NCI-H345 treated with DMSO at 0.1 percent for 48 hours (cell line): Measurements from ENCODE around the gene CHRM1.
"Not testable (repeated sequence)": the region's sequence is repeated elsewhere in the genome, so short reads cannot be mapped to it uniquely, and the experiment has no call there.

ENCODE experiments used
- DNase-seq: peaks from one replicate; lab custom pipeline; 2025; ENCODE audit not compliant: unreplicated experiment; lab: John Stamatoyannopoulos, UW

Gene CHRM1, protein sequence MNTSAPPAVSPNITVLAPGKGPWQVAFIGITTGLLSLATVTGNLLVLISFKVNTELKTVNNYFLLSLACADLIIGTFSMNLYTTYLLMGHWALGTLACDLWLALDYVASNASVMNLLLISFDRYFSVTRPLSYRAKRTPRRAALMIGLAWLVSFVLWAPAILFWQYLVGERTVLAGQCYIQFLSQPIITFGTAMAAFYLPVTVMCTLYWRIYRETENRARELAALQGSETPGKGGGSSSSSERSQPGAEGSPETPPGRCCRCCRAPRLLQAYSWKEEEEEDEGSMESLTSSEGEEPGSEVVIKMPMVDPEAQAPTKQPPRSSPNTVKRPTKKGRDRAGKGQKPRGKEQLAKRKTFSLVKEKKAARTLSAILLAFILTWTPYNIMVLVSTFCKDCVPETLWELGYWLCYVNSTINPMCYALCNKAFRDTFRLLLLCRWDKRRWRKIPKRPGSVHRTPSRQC

DNA sequence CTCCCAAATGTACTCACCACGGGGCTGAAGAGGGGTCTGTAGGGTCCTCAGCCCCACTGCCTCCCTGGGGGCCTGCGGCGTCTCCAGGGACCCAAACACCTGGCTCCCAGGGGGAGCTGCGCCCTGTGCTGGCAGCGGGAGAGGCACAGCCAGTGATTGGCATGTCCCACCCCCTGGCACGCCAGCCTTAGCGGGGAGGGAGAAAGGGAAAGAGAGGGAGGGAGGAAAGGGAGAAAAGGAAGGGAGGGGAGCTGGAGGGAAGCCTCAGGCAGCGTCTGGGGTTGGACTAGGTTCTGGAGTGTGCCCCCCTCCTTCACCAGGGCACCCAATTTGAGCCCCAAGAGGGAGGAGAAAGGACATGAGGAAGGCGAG lies at the start of gene CHRM1:
Gene CHRM1 (minus strand): TSS at position 163 of the 372 bp plus-strand sequence. CDS start 10,263 bp downstream, outside the sequence.
- DNase-seq, result no peak

DNA sequence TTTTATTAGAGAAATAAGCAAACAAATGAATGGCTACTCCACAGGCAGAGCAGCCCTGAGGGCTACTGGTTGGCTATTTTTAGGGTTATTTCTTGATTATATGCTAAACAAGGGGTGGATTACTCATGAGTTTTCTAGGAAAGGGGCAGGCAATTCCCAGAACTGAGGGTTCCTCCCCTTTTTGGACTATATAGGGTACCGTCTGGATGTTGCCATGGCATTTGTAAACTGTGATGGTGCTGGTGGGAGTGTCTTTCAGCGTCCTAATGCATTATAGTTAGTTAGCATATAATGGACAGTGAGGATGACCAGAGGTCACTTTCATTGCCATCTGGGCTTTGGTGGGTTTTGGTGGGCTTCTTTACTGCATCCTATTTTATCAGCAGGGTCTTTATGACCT lies 44.4 kb upstream of the CHRM1 start:
- no peak for DNase-seq

DNA sequence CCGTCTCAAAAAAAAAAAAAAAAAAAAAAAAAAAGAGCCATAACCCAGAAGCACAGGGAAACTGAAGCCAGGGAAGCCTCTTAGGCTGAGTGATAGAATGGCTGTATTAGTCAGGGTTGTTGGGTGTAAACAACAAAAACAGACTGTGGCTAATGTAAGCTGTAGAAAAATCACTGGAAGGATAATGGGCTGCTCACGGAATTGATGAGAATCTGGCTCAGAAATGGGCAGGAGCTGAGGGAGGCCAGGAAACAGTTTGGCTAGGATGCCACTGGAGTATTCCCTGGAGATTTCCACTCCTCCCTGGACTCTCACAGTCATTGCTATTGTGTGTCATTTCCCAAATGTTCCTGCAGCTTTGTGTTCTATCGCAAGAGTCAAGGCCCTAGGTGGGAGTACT lies 41.2 kb upstream of the CHRM1 start:
- no peak for DNase-seq

DNA sequence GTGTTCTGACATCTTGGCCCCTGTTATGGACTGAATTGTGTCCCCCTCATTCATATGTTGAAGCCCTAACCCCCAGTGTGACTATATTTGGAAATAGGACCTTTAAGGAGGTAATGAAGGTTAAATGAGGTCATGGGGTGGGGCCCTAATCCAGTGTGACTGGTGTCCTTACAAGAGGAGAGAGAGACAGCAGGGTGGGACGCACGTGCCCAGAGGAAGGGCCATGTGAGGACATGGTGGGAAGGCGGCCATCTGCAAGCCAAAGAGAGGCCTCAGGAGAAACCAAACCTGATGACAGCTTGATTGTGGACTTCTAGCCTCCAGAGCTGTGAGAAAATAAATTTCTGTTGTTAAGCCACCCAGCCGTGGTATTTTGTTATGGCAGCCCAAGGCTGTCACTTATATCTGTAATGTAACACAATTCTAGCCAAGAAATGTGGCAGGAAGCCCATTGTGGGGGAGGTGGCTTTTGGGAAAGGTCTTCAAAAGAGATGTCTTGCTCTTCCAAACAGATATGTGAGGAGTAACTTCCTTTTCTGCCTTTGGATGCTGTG lies 39.9 kb upstream of the CHRM1 start:
- DNase-seq, result no peak

DNA sequence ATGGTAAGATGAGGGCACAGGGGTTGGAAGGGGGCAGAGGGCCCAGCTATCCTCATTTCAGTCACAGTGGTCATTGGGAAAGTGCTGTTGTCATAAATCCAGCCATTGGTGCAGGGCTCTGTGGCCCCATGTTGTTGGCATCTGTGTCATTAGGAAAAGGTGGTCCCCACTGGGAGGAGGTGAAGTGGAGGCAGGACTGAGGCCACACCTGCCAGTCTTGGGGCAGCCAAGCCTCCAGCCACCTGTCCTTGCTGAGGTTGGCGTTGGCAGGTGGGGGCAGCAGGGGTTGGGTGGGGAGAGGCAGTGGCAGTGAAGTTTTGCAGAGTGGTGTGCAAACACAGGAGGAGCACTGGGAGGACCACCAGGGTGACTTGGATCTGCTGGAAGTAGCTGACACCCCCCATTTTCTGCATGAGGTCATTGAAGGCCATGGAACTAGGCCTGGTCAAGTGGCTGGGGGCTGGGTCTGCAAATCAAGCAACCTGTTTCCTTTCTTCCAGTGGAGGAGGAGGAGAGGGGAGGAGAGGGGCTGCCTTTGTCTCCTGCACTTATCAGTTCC lies 38.3 kb upstream of the CHRM1 start:
- DNase-seq, result no peak

DNA sequence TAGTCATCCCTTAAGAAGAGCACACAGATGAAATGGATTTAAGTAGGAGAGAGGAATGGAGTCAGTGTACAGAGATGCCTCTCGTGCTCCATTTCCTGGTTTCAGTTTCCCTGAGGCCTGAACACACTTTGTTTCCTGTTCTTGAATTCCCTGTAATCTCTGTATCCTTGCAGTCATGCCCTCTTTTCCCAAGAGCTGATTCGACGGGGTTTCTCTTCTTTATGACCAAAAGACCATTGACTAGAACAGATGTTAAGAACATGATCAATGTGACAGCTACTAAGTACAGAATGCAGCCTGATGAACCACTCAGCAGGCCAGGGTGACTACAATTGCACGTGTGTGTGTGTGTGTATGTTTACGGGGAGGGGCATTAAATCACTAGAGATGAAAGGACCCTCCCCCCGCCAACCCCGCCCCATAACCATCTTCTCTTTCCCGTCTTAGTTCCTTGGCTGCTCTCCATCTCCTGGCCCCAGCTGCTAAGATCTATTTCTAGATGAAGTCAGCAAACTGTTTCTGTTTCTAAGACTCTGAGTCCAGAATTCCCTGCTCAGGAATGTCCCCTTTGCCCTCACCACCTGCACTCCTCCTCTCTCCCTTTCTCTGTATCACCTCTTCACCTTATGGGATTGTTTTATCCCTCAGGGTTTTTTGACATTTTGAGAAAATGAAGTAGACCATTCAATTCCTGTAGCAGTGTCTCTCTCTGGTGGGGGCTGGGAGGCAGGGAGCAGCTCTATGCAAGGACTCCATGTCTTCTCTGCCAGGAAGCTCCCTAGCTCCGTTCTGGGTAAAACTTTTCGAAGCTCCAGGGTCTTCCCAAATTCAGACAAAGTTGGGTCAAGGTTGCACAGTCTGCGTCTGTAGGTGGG lies 37.6 kb upstream of the CHRM1 start:
- DNase-seq, result no peak

DNA sequence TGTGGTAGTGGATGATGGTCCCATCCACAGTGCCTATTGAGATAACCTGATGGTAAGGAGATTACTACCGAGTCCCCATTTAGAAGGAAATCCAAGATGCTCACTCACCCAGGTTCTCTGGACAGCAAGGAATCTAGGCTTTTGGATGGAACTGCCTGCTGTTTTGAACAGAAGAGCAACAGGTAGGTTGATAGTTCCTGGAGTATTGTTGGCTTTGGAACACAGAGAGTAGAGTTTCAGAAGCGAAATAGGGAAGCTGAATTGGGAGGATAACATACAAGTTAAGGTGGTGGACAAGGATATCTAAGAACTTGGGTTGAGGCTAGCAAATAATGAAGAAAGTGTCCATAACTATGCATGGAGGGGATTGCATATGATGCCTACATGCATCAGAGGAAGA lies 36.0 kb upstream of the CHRM1 start:
- DNase-seq, result no peak

DNA sequence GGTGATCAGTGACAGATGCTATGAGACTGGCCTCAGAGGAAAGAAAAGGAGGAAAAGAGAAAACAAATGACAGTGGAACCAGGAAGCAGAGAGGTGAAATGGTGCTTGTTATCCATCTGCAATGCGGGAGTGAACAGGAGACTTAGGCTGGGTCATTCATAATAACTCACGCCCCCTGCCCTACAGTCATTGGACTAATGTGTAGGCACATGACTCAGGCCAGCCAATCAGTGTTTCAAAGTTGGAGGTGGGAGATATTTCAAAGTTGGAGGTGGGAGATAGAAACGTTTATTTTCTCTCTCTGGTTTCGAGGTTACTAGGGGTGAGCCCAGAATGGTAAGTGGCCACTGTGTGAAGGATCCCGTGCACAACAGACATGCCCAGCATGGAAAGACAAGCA lies 33.3 kb upstream of the CHRM1 start:
- DNase-seq, result no peak

DNA sequence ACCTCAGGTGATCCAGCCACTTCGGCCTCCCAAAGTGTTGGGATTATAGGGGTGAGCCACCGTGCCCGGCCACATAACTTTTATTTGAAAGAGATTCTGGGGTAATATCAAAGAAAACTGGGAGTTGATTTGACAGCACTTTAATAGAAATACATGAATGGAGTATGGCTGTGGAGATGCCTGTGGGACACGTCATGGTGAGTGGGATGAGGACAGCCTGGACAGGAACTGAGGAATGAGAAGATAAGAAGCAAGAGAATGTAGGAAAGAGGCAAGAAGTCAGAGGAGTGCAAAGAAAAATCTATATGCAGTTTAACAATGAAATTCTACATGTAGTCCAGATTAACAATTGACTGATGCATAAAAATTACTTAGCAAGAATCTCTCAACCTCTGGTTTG lies 32.6 kb upstream of the CHRM1 start:
- no peak for DNase-seq

DNA sequence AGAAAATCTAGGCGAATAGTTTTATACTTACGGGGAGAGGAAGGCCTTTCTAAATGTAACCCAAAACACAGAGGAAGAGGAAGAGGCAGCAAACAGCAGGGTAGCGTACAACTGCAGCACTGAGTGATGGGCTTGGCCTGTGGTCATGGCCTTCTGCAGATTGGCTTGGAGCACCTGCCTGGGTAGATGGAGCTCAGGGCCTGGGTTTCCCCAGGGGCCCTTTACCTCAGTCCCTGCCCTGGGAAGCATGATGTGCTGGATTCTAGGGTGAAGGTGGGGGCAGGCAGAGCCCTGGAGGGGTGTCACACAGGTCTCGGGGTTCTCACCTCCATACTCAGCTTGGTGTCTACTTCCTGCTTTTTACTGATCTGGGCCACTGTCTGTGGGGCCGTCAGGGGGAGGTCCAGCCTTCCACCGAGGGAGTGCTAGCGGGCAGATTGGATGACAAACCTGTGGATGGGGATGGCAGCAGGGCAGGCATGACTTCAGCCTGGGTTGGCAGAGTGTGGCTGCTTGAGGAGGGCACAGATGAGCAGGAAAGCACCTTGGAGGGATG lies 27.7 kb upstream of the CHRM1 start:
- DNase-seq, result no peak

DNA sequence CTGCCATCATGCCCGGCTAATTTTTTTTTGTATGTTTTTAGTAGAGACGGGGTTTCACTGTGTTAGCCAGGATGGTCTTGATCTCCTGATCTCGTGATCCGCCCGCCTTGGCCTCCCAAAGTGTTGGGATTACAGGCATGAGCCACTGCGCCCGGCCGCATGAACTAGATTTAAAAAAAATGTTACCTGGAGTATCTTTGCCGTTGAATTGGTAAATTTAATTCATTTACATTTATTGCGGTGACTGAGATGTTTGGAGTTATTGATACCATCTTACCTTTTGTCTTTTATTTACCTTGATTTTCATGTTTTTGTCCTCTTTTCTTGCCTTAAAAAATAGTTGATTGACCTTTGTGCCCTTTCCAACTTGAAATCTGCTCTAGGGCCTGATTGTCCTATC lies 24.4 kb upstream of the CHRM1 start:
- DNase-seq, result not testable (repeated sequence)

DNA sequence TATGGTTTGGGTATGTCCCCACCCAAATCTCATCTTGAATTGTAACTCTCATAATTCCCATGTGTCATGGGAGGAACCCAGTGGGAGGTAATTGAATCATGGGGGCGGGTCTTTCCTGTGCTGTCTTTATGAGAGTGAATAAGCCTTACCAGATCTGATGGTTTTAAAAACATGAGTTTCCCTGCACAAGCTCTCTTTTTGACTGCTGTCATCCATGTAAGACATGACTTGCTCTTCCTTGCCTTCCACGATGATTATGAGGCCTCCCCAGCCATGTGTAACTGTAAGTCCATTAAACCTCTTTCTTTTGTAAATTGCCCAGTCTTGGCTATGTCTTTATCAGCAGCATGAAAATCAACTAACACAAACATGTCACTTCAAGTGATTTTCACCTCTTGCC lies 16.4 kb upstream of the CHRM1 start:
- not testable (repeated sequence) for DNase-seq

DNA sequence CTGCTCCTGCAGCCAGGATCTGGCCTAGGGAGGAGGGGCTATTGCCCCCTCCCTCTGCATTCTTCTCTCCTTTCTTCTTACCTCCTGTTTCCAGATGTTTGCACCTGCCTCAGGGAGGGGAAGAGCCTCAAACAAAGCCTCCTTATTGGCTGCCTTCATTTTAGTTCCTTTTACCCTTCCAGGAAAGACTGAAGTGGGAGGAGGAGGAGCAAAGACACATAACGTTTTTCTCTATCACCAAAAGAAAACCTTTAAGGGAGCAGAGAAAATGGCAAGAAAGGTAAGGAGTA lies 13.3 kb upstream of the CHRM1 start:
- DNase-seq, result no peak

DNA sequence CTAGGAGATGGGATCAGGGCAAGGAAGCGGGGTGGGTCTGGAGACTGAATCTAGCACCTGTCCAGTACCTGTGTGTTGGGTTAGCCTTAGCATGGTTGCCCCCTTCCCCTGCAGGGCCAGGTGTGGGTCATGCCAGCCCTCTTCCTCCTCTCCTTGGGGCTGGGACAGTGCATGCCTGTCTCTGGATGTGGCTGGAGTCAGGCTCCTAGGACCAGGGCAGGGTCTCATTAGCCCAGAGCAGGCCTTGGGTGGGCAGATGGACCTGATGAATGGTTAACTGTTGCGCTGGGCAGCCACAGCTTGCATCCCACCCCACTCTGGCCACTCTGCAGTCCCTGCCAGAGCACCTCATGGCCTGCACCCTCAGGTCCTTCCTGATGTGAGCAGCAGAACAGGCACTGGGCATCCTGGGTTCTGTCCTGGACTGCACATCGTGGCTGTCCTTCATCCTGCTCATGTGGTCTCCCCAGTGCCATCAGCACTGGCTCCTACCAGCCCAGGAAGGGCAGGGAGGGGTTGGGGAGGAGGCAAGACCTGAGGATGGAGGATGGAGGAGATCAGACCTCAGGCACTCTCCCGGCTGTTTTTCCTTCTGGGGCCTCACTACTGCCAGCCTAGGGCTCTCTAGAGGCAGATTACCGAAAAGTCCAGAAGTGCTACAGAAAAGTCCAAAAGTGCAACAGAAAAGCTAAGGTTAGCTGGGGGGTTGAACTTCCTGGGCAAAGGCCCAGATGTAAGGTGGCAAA lies 12.8 kb upstream of the CHRM1 start:
- no peak for DNase-seq

DNA sequence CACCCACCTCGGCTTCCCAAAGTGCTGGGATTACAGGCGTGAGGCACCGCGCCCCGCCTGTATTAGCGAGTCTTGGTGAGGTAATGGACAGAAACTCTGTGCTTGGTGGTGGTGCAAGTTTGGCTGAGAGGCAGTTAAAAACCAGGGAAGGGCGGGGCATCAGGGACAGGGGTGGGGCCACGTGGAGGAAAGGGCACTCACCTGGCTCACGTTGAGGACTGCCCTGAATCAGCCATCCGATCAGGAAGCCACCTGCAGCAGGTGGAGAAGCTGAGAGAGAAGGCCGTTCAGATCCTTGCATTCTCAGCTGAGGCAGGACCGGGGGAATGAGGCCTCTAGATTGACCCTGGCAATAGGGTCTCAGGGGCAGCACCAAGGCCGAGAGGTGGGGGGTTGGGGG lies 12.1 kb upstream of the CHRM1 start:
- no peak for DNase-seq

DNA sequence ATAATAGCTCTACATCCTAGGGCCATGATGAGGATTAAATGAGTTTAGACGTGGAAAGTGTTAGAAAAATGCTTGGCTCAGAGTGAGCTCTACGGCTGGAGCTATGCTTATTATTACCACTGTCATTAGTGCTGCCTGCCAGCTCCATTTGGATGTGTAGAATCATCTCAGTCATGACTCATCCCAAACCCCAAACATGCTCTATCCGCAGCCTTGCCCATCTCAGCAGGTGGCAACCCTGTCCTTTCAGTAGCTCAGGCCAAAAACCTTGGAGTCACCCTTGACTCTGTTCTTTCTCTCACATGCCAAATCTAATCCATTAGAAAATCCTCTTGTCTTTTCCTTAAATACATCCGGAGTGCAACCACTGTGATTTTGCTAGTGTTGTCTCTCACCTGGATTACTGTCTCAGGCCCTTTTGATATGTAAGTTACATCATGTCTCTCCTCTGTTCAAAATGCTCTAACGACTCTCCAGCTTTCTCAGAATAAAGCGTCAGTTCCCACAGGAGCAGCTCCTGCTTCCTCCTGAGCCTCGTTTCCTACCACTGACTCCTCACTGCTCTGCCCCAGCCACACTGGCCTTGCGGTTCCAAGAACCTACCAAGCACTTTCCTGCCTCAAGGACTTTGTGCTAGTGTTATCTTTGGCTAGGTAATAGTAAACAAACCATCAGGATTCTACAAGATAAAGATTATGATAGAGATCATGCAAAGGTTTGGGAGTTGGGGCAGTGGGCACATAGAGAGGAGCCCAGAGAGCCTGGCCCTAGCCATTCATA lies 10.5 kb upstream of the CHRM1 start:
- DNase-seq, result no peak

DNA sequence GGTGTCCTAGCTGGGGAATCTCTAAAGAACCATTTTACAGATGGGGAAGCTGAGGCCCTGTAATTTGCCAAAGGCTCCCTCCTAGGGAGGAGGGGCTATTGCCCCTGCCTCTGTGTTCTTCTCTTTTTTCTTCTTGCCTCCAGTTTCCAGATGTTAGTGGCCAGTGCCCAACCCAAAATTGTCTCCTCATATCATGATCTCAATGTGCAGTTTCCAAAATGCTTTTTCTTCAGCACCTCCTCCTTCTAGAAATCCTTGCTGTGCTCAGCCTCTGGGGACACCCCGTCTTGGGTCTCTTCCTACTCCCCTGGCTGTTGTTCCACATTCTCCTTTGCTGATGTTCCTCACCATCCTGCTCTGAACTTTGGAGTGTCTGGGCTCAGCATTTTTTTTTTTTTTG lies 9.5 kb upstream of the CHRM1 start:
- DNase-seq, result no peak

DNA sequence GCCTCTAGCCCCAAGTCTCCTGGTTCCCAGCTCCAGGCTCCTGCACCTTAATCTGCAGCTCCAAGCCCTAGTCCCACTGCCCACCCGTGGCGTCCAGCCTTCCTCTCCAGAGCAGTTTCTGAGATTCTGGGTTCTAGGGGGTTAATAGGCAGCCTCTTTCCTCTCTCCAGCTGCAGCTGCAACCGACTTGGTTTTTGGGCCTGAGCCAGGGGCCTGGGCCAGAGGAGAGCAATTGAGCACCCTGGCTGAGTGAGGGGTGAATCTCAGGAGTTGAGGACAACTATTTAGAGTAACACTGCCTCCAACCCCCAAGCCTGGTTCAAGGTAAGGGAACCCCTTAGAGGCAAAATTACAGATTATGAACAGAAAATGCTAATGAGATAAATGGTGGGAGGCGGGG lies 9.0 kb upstream of the CHRM1 start:
- DNase-seq, result no peak

DNA sequence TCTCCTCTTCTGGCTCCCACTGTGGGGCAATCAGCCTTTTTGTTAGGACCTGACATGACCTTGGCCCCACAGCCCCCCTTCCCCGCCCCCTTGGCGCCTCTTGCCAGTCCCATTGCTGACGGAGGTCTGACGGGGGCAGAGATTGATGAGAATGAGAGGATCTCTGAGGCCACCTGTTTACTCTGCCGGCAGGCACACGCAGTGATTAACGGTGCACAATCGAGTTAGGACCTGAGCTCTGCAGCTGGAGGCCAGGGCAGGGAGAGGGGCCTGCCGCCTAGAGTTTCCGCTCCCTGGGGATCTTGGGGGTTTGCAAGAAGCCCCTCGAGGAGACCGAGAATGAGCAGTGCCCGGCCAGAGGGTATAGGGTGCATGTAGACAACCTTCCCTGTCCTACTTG lies 6.8 kb upstream of the CHRM1 start:
- no peak for DNase-seq
